HepG2 (cell line): ENCODE results near the gene LCK. TPM values are rescaled to one million over a fixed set of nuclear protein-coding genes. Genes with fewer than 3 reads are reported as not detected.

Source experiments
- BORCS8-MEF2B ChIP-seq: sonication (generic); formaldehyde crosslinking; IDR thresholded peaks from 2 replicates; pipeline ENCODE4 v1.8.0; 2022; ENCODE audit warnings: mild to moderate bottlenecking, missing genetic modification reagents
- CHCHD3 ChIP-seq: sonication (generic); formaldehyde crosslinking; IDR thresholded peaks from 2 replicates; pipeline ENCODE4 v1.8.0; 2022; ENCODE audit warnings: mild to moderate bottlenecking, missing genetic modification reagents, moderate library complexity
- CREM ChIP-seq, 2 experiments: sonication (generic) in 1 of 2; formaldehyde crosslinking in 1 of 2; IDR thresholded peaks; 2 replicates each; pipeline versions ENCODE4 v1.4.0 to v1.6.1; 2016 to 2020; ENCODE audit warnings: antibody characterized with exemption in 1 of 2, mild to moderate bottlenecking in 1 of 2, missing genetic modification reagents in 1 of 2
- NFE2L2 ChIP-seq: fragments of 150-350 bp; IDR thresholded peaks from 2 replicates; pipeline ENCODE4 v1.6.1; 2014; ENCODE audit warnings: low read length
- TOPORS ChIP-seq: sonication (generic); formaldehyde crosslinking; IDR thresholded peaks from 2 replicates; pipeline ENCODE4 v1.8.0; 2023; ENCODE audit warnings: mild to moderate bottlenecking, missing genetic modification reagents
- TRAFD1 ChIP-seq: sonication (generic); formaldehyde crosslinking; IDR thresholded peaks from 2 replicates; pipeline ENCODE4 v1.5.1; 2020; ENCODE audit warnings: missing genetic modification reagents, mild to moderate bottlenecking, borderline replicate concordance
- ZBTB7A ChIP-seq: sonication (generic); formaldehyde crosslinking; IDR thresholded peaks from 2 replicates; pipeline ENCODE4 v1.8.0; 2022; ENCODE audit warnings: mild to moderate bottlenecking, missing genetic modification reagents
- ZBTB8A ChIP-seq: sonication (generic); formaldehyde crosslinking; IDR thresholded peaks from 2 replicates; pipeline ENCODE4 v1.4.0; 2020; ENCODE audit warnings: mild to moderate bottlenecking, low read depth, missing genetic modification reagents, borderline replicate concordance
- ZNF274 ChIP-seq: sonication (generic); formaldehyde crosslinking; IDR thresholded peaks from 2 replicates; pipeline ENCODE4 v1.5.1; 2020; ENCODE audit warnings: mild to moderate bottlenecking, missing genetic modification reagents
- ZNF670 ChIP-seq: sonication (generic); formaldehyde crosslinking; IDR thresholded peaks from 2 replicates; pipeline ENCODE4 v1.8.0; 2022; ENCODE audit warnings: mild to moderate bottlenecking, missing genetic modification reagents, borderline replicate concordance
- ZNF709 ChIP-seq: sonication (generic); formaldehyde crosslinking; IDR thresholded peaks from 2 replicates; pipeline ENCODE4 v1.5.0; 2020; ENCODE audit warnings: mild to moderate bottlenecking, missing genetic modification reagents
- ZNF790 ChIP-seq: sonication (generic); formaldehyde crosslinking; IDR thresholded peaks from 2 replicates; pipeline ENCODE4 v1.8.0; 2022; ENCODE audit warnings: missing genetic modification reagents, mild to moderate bottlenecking, borderline replicate concordance
- polyA plus RNA-seq, 8 experiments: library from polyadenylated mRNA; depleted of rRNA in 3 of 8; stranded (reverse) in 7 of 8; unstranded in 1 of 8; fragments of >200 nt; fragmentation: Illumina TruSeq in 4 of 8; extraction: Trizol in 4 of 8; gene quantifications; 2 replicates each; pipeline versions ENCODE4 v1.2.1 to v1.2.3, GENCODE V29; 2011 to 2016; ENCODE audit warnings: low read depth in 4 of 8, missing spikeins in 1 of 8, mixed read lengths in 1 of 8; ENCODE audit not compliant: insufficient read depth in 1 of 8
- total RNA-seq, 5 experiments: library from RNA; depleted of rRNA; stranded (reverse); fragments of >200 nt; fragmentation: Illumina TruSeq; extraction: Trizol; gene quantifications; 2 replicates each; pipeline ENCODE4 v1.2.3, GENCODE V29; 2016; ENCODE audit warnings: low read depth in 1 of 5
- TF ChIP-seq, protein P1 (sequence below), 2 experiments: fragments of 450-650 bp in 1 of 2; sonication (generic) in 1 of 2; formaldehyde crosslinking in 1 of 2; IDR thresholded peaks; 2 replicates each; pipeline versions ENCODE4 v1.6.1 to v1.8.0; 2016 to 2022; ENCODE audit warnings: antibody characterized with exemption in 1 of 2, mild to moderate bottlenecking in 1 of 2, missing genetic modification reagents in 1 of 2
- TF ChIP-seq, protein P2 (sequence below): sonication (generic); formaldehyde crosslinking; IDR thresholded peaks from 2 replicates; pipeline ENCODE4 v1.5.0; 2020; ENCODE audit warnings: mild to moderate bottlenecking, missing genetic modification reagents

LCK gene
- total and polyA plus RNA-seq, 2 of the 13 experiments (the other 11 are each of a cell fraction or from before 2014, with no cell fraction given): 0.93 to 1.8 TPM

GRCh38 chr1:32205401-32206370 is 45.4 kb upstream of the LCK start, which contains the start of gene IQCC (continued):
- TF ChIP-seq, protein P1, sequence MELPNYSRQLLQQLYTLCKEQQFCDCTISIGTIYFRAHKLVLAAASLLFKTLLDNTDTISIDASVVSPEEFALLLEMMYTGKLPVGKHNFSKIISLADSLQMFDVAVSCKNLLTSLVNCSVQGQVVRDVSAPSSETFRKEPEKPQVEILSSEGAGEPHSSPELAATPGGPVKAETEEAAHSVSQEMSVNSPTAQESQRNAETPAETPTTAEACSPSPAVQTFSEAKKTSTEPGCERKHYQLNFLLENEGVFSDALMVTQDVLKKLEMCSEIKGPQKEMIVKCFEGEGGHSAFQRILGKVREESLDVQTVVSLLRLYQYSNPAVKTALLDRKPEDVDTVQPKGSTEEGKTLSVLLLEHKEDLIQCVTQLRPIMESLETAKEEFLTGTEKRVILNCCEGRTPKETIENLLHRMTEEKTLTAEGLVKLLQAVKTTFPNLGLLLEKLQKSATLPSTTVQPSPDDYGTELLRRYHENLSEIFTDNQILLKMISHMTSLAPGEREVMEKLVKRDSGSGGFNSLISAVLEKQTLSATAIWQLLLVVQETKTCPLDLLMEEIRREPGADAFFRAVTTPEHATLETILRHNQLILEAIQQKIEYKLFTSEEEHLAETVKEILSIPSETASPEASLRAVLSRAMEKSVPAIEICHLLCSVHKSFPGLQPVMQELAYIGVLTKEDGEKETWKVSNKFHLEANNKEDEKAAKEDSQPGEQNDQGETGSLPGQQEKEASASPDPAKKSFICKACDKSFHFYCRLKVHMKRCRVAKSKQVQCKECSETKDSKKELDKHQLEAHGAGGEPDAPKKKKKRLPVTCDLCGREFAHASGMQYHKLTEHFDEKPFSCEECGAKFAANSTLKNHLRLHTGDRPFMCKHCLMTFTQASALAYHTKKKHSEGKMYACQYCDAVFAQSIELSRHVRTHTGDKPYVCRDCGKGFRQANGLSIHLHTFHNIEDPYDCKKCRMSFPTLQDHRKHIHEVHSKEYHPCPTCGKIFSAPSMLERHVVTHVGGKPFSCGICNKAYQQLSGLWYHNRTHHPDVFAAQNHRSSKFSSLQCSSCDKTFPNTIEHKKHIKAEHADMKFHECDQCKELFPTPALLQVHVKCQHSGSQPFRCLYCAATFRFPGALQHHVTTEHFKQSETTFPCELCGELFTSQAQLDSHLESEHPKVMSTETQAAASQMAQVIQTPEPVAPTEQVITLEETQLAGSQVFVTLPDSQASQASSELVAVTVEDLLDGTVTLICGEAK (IDR thresholded peaks at IDR 0.05): no peak
- TF ChIP-seq, protein P1 (CRISPR knock-in tag; IDR thresholded peaks at IDR 0.05): no peak; the same call in 1 of the 2 replicates
- TF ChIP-seq ZNF709 (no peak), ZNF670 (CRISPR knock-in tag) (no peak), ZNF790 (peak; percentile 54; the same call in 1 of the 2 replicates), TOPORS (CRISPR knock-in tag) (no peak), ZNF274 (CRISPR knock-in tag) (peak; percentile 13; the same call in 1 of the 2 replicates), TRAFD1 (CRISPR knock-in tag) (no peak), ZBTB7A (no peak), NFE2L2 (no peak), CHCHD3 (CRISPR knock-in tag) (peak; percentile 87; the same call in 1 of the 2 replicates), ZBTB8A (no peak), CREM (IDR thresholded peaks at IDR 0.05) (peak; percentile 86), CREM (CRISPR knock-in tag; IDR thresholded peaks at IDR 0.05) (peak; percentile 70), BORCS8-MEF2B (CRISPR knock-in tag) (peak; percentile 63)
- TF ChIP-seq, protein P2, sequence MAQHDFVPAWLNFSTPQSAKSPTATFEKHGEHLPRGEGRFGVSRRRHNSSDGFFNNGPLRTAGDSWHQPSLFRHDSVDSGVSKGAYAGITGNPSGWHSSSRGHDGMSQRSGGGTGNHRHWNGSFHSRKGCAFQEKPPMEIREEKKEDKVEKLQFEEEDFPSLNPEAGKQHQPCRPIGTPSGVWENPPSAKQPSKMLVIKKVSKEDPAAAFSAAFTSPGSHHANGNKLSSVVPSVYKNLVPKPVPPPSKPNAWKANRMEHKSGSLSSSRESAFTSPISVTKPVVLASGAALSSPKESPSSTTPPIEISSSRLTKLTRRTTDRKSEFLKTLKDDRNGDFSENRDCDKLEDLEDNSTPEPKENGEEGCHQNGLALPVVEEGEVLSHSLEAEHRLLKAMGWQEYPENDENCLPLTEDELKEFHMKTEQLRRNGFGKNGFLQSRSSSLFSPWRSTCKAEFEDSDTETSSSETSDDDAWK: no peak
